ENCODE results near the gene DEPDC1.

- TF ChIP-seq POLR2AphosphoS5 (IDR thresholded peaks at IDR 0.05; ENCODE audit: low read depth, low read length) (no peak), POLR2A (IDR thresholded peaks at IDR 0.05; ENCODE audit: low read depth, low read length) (no peak), TAF1 (IDR thresholded peaks at IDR 0.05; ENCODE audit: low read depth, low read length) (no peak)
Observed at GRCh38 chr1:68429233-68429808, 67.6 kb downstream of the DEPDC1 start.

Data from GM12891 (cell line).